GM12878 (cell line): Measurements from ENCODE around the gene JUND. TPM values are rescaled to one million over a fixed set of nuclear protein-coding genes. Genes with fewer than 3 reads are reported as not detected.

Experiments
- CREB1 ChIP-seq: IDR thresholded peaks from 2 replicates; pipeline ENCODE4 v1.6.1; 2012; ENCODE audit warnings: low read depth, mild to moderate bottlenecking, inconsistent platforms
- EED ChIP-seq: sonication (generic); IDR thresholded peaks from 2 replicates; pipeline ENCODE4 v1.6.1; 2016; ENCODE audit warnings: antibody characterized with exemption, low read depth
- HDAC2 ChIP-seq: fragments of 200-600 bp; sonication (generic); IDR thresholded peaks from 2 replicates; pipeline ENCODE4 v1.6.1; 2017
- HDAC6 ChIP-seq: fragments of 200-600 bp; sonication (generic); IDR thresholded peaks from one replicate; pipeline ENCODE4 v1.8.0; 2017; ENCODE audit warnings: antibody characterized with exemption; ENCODE audit not compliant: unreplicated experiment
- JUND ChIP-seq: IDR thresholded peaks from 2 replicates; pipeline ENCODE4 v1.6.1; 2012; ENCODE audit warnings: low read depth, mild to moderate bottlenecking, low read length, improper control_type of control experiment, moderate library complexity
- MTA2 ChIP-seq: fragments of 450-650 bp; IDR thresholded peaks from 2 replicates; pipeline ENCODE4 v1.6.1; 2016; ENCODE audit warnings: low read depth, mild to moderate bottlenecking, moderate library complexity
- NFIC ChIP-seq: IDR thresholded peaks from 2 replicates; pipeline ENCODE4 v1.6.1; 2012; ENCODE audit warnings: low read depth, mild to moderate bottlenecking, inconsistent platforms, low read length, moderate library complexity
- RAD51 ChIP-seq: fragments of 450-650 bp; IDR thresholded peaks from 2 replicates; pipeline ENCODE4 v1.6.1; 2016; ENCODE audit warnings: moderate library complexity, mild to moderate bottlenecking, inconsistent platforms
- RELA ChIP-seq: fragments of 450-650 bp; IDR thresholded peaks from 2 replicates; pipeline ENCODE4 v1.8.0; 2014; ENCODE audit warnings: borderline replicate concordance; ENCODE audit not compliant: partially characterized antibody
- SIN3A ChIP-seq: IDR thresholded peaks from 2 replicates; pipeline ENCODE4 v1.6.1; 2012; ENCODE audit warnings: low read depth, low read length, improper control_type of control experiment
- STAT1 ChIP-seq: fragments of 450-650 bp; conservative IDR thresholded peaks from 2 replicates; pipeline ENCODE4 v1.6.1; 2014; ENCODE audit warnings: antibody characterized with exemption, mild to moderate bottlenecking
- YBX1 ChIP-seq: fragments of 450-650 bp; IDR thresholded peaks from 2 replicates; pipeline ENCODE4 v1.6.1; 2016; ENCODE audit warnings: antibody characterized with exemption
- ZBED1 ChIP-seq: IDR thresholded peaks from 2 replicates; pipeline ENCODE4 v1.6.1; 2016; ENCODE audit warnings: borderline replicate concordance
- ZBTB11 ChIP-seq: fragments of 450-650 bp; formaldehyde crosslinking; IDR thresholded peaks from 2 replicates; pipeline ENCODE4 v1.5.0; 2022; ENCODE audit warnings: mild to moderate bottlenecking, missing genetic modification characterization
- ZNF687 ChIP-seq: fragments of 450-650 bp; IDR thresholded peaks from 2 replicates; pipeline ENCODE4 v1.6.1; 2017; ENCODE audit warnings: mild to moderate bottlenecking, moderate library complexity
- polyA plus RNA-seq, 11 experiments: library from polyadenylated mRNA; depleted of rRNA in 4 of 11; unstranded in 6 of 11; stranded (reverse) in 5 of 11; fragments of >200 nt; fragmentation: Nextera tagmentation in 4 of 11; fragmentation: Illumina TruSeq in 1 of 11; extraction: Ambion mirVana in 4 of 11; extraction: Trizol in 1 of 11; gene quantifications; 1 replicate in 1 of 11; 2 replicates in 10 of 11; pipeline versions ENCODE4 v1.2.1 to v1.2.3, GENCODE V29; 2011 to 2016; ENCODE audit warnings: inconsistent platforms in 2 of 11, missing spikeins in 2 of 11, low read depth in 1 of 11
- total RNA-seq, 4 experiments: library from RNA; depleted of rRNA in 3 of 4; stranded (reverse); fragments of >200 nt in 3 of 4; fragmentation: Illumina TruSeq in 1 of 4; extraction: Trizol in 1 of 4; gene quantifications; 2 replicates each; pipeline versions ENCODE4 v1.2.1 to v1.2.3, GENCODE V29; 2013 to 2021
- TF ChIP-seq, protein P1 (sequence below): IDR thresholded peaks from 2 replicates; pipeline ENCODE4 v1.6.1; 2012; ENCODE audit warnings: mild to moderate bottlenecking, low read depth, low read length
- TF ChIP-seq, protein P2 (sequence below): IDR thresholded peaks from 2 replicates; pipeline ENCODE4 v1.6.1; 2012; ENCODE audit warnings: low read depth, low read length, improper control_type of control experiment

The JUND gene
- total and polyA plus RNA-seq, 10 of the 15 experiments (the other 5 are each of a cell fraction or from before 2014, with no cell fraction given): 7.4 to 164 (median 18.8) TPM

DNA sequence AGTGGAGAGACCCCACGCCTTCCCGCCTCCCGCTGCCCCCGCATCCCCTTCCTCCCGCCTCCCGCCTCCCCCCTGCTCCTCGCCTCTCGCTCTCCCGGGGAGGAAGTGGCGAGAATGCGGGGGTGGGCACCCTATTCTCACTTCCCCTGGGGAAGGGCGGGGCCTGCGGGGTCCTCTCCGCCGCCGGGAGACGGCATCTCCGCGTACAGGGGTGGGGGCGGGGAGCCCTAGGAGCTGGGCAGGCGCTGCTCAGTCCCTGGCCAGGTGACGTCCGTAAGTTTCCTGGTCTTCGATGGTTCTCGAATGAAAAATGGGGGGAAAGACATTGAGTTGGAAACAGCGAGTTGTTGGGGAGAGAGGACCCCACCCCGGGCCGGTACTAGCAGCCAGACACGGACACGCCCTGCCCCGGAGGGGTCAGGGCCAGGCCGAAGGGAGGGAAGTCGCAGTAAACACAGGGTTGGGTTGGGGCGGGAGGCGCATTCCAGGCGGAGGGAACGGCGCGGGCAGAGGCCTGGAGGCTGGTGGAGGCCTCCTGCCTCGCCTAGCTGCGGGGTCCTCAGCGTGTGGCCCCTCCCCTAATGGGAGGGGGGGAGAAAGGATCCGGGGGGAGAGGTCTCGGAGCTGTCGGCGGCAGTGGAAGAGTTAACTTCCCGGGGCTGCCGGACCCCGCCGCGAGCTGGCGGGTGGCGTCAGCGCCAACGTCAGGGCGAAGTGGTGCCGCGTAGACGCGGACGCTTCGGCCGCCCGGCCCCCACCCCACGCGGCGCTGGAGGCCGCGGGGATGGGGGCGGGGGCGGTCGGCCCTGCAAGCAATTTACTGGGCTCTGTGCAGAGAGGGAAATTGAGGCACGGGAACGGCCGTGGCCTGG, 10.4 kb upstream of the JUND start (continued):
- no peak for TF ChIP-seq ZBTB11 (CRISPR knock-in tag)
- TF ChIP-seq MTA2: peak; percentile 52; the same call in 1 of the 2 replicates
- no peak for TF ChIP-seq YBX1
- TF ChIP-seq JUND: no peak
- peak; percentile 85 for TF ChIP-seq CREB1
- TF ChIP-seq, protein P1, sequence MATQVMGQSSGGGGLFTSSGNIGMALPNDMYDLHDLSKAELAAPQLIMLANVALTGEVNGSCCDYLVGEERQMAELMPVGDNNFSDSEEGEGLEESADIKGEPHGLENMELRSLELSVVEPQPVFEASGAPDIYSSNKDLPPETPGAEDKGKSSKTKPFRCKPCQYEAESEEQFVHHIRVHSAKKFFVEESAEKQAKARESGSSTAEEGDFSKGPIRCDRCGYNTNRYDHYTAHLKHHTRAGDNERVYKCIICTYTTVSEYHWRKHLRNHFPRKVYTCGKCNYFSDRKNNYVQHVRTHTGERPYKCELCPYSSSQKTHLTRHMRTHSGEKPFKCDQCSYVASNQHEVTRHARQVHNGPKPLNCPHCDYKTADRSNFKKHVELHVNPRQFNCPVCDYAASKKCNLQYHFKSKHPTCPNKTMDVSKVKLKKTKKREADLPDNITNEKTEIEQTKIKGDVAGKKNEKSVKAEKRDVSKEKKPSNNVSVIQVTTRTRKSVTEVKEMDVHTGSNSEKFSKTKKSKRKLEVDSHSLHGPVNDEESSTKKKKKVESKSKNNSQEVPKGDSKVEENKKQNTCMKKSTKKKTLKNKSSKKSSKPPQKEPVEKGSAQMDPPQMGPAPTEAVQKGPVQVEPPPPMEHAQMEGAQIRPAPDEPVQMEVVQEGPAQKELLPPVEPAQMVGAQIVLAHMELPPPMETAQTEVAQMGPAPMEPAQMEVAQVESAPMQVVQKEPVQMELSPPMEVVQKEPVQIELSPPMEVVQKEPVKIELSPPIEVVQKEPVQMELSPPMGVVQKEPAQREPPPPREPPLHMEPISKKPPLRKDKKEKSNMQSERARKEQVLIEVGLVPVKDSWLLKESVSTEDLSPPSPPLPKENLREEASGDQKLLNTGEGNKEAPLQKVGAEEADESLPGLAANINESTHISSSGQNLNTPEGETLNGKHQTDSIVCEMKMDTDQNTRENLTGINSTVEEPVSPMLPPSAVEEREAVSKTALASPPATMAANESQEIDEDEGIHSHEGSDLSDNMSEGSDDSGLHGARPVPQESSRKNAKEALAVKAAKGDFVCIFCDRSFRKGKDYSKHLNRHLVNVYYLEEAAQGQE: no peak; the same call in 1 of the 2 replicates
- TF ChIP-seq STAT1: no peak; the same call in 1 of the 2 replicates
- no peak for TF ChIP-seq HDAC2
- TF ChIP-seq NFIC: peak; percentile 69; the same call in 1 of the 2 replicates
- TF ChIP-seq ZBED1: no peak; the same call in 1 of the 2 replicates
- no peak for TF ChIP-seq RELA
- TF ChIP-seq SIN3A: peak; percentile 66; the same call in 1 of the 2 replicates
- no peak; the same call in none of the 2 replicates for TF ChIP-seq ZNF687
- no peak for TF ChIP-seq RAD51
- TF ChIP-seq EED: peak; percentile 94
- TF ChIP-seq, protein P2, sequence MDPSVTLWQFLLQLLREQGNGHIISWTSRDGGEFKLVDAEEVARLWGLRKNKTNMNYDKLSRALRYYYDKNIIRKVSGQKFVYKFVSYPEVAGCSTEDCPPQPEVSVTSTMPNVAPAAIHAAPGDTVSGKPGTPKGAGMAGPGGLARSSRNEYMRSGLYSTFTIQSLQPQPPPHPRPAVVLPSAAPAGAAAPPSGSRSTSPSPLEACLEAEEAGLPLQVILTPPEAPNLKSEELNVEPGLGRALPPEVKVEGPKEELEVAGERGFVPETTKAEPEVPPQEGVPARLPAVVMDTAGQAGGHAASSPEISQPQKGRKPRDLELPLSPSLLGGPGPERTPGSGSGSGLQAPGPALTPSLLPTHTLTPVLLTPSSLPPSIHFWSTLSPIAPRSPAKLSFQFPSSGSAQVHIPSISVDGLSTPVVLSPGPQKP: peak; percentile 37
- no peak for TF ChIP-seq HDAC6
